Fibroblast of lung (primary cell): ENCODE results near the gene UBE2L6.

Experiments
- CTCF ChIP-seq, 2 donors: IDR thresholded peaks in 1 of 2; conservative IDR thresholded peaks in 1 of 2; 1 replicate in 1 of 2; 2 replicates in 1 of 2; pipeline ENCODE4 v1.5.1; 2011 to 2012; ENCODE audit warnings: low read length in 2 of 2, control low read depth in 1 of 2, inconsistent platforms in 1 of 2, low read depth in 1 of 2, mild to moderate bottlenecking in 1 of 2
- EZH2 ChIP-seq: IDR thresholded peaks from 2 replicates; pipeline ENCODE4 v1.5.1; 2012; ENCODE audit warnings: low read length, control low read depth, mild to moderate bottlenecking; ENCODE audit errors: missing control alignments

GRCh38 chr11:57502376-57502775 lies 65.1 kb downstream of the UBE2L6 start:
- TF ChIP-seq CTCF (conservative IDR thresholded peaks at IDR 0.05 in 1 of 2, IDR thresholded peaks at IDR 0.05 in 1 of 2; ENCODE audit: low read depth in 1 of 2, low read length in 2 of 2) (no peak), EZH2 (no peak)
